HT-29 (cell line): ENCODE measurements around the gene MRPL36. TPM values are rescaled to one million over a fixed set of nuclear protein-coding genes. Genes with fewer than 3 reads are reported as not detected.
"Not testable (repeated sequence)": the region's sequence is repeated elsewhere in the genome, so short reads cannot be mapped to it uniquely, and the experiment has no call there.

Source experiments
- DNase-seq: peaks from one replicate; pipeline ENCODE4 v3.0.0-alpha.2; 2015; ENCODE audit warnings: low spot score
- total RNA-seq: library from RNA; depleted of rRNA; stranded (reverse); fragments of >200 nt; shearing (Covaris generic); gene quantifications from 2 replicates; pipeline ENCODE4 v1.2.3, GENCODE V29; 2014

Gene MRPL36
- total RNA-seq, 1 experiment from 2014 or later, result 140 TPM

- no peak for DNase-seq
Measured at GRCh38 chr5:1797103-1797800, 2.4 kb downstream of the MRPL36 start.

- DNase-seq, result no peak
Measured at GRCh38 chr5:1796371-1797102, 3.1 kb downstream of the MRPL36 start.

GRCh38 chr5:1795931-1796330, 3.7 kb downstream of the MRPL36 start:
- DNase-seq, result no peak

GRCh38 chr5:1795506-1795905, 4.1 kb downstream of the MRPL36 start:
- no peak for DNase-seq

GRCh38 chr5:1794901-1795290, 4.7 kb downstream of the MRPL36 start:
- no peak for DNase-seq

- DNase-seq, result peak; percentile 65
Measured at GRCh38 chr5:1793966-1794900, 5.4 kb downstream of the MRPL36 start.

GRCh38 chr5:1793301-1793740, 6.3 kb downstream of the MRPL36 start:
- no peak for DNase-seq

GRCh38 chr5:1792842-1793266, 6.8 kb downstream of the MRPL36 start:
- peak; percentile 26 for DNase-seq

- DNase-seq, result no peak
Measured at GRCh38 chr5:1791176-1791575, 8.5 kb downstream of the MRPL36 start.

- no peak for DNase-seq
Measured at GRCh38 chr5:1789834-1790471, 9.7 kb downstream of the MRPL36 start.

- not testable (repeated sequence) for DNase-seq
Measured at GRCh38 chr5:1789438-1789833, 10.2 kb downstream of the MRPL36 start.

GRCh38 chr5:1788828-1789227, 10.8 kb downstream of the MRPL36 start:
- no peak for DNase-seq

GRCh38 chr5:1788200-1788599, 11.4 kb downstream of the MRPL36 start:
- DNase-seq, result no peak

- DNase-seq, result no peak
Measured at GRCh38 chr5:1787472-1788047, 12.1 kb downstream of the MRPL36 start.

- DNase-seq, result no peak
Measured at GRCh38 chr5:1786621-1787471, 12.8 kb downstream of the MRPL36 start.

GRCh38 chr5:1785984-1786383, 13.7 kb downstream of the MRPL36 start:
- no peak for DNase-seq

GRCh38 chr5:1785062-1785461, 14.6 kb downstream of the MRPL36 start:
- no peak for DNase-seq

- no peak for DNase-seq
Measured at GRCh38 chr5:1784197-1785050, 15.2 kb downstream of the MRPL36 start.

GRCh38 chr5:1783216-1783554, 16.5 kb downstream of the MRPL36 start:
- no peak for DNase-seq
